Endothelial cell of umbilical vein (primary cell): ENCODE measurements around the gene DCPS. TPM values are rescaled to one million over a fixed set of nuclear protein-coding genes. Genes with fewer than 3 reads are reported as not detected.
"Not testable (repeated sequence)": the region's sequence is repeated elsewhere in the genome, so short reads cannot be mapped to it uniquely, and the experiment has no call there.

ENCODE experiments used
- BruUV-seq: library from RNA; stranded (reverse); fragments of 400-500 nt; replicated peaks from 2 replicates; lab custom pipeline; 2021; lab: Mats Ljungman, UMichigan
- CTCF ChIA-PET: fragments of 300-600, 350-600 bp; sonication (Branson Sonifier 250); formaldehyde crosslinking; loops from one replicate; lab custom pipeline; 2021; ENCODE audit warnings: antibody characterized with exemption, inconsistent platforms; lab: Charles Lee
- POLR2A ChIA-PET: fragments of 300-600, 350-600 bp; sonication (Branson Sonifier 250); formaldehyde crosslinking; loops from one replicate; lab custom pipeline; 2021; ENCODE audit warnings: antibody characterized with exemption, inconsistent platforms; lab: Charles Lee
- DNase-seq: peaks from one replicate; pipeline ENCODE4 v3.0.0-alpha.2; 2011; ENCODE audit warnings: low read depth, low spot score
- FAIRE-seq: peaks from 2 replicates; lab custom pipeline; 2011; peaks lifted over from hg19 to GRCh38; lab: Jason Lieb, UNC
- H2AFZ ChIP-seq: 2 replicates; pipeline ENCODE4 v1.6.0; 2012; ENCODE audit warnings: low read depth, low read length, control low read depth, inconsistent platforms
- H3K27ac ChIP-seq: 2 replicates; pipeline ENCODE4 v1.5.1; 2011; ENCODE audit warnings: low read depth, mild to moderate bottlenecking, control low read depth, low read length, moderate library complexity; ENCODE audit not compliant: insufficient read depth
- H3K27me3 ChIP-seq, 2 experiments: 2 replicates each; pipeline versions ENCODE4 v1.6.0 to v1.6.1; 2011; ENCODE audit warnings: low read length in 2 of 2, mixed read lengths in 1 of 2; ENCODE audit not compliant: control insufficient read depth in 2 of 2, insufficient read depth in 2 of 2
- H3K36me3 ChIP-seq, 2 experiments: 2 replicates in 1 of 2; 3 replicates in 1 of 2; pipeline ENCODE4 v1.5.1; 2011; ENCODE audit warnings: low read length in 2 of 2, mild to moderate bottlenecking in 1 of 2, moderate library complexity in 1 of 2; ENCODE audit not compliant: control insufficient read depth in 2 of 2, insufficient read depth in 2 of 2; ENCODE audit errors: extremely low read depth in 1 of 2
- H3K4me1 ChIP-seq: 3 replicates; pipeline ENCODE4 v1.5.1; 2011; ENCODE audit warnings: mild to moderate bottlenecking, low read length; ENCODE audit not compliant: control insufficient read depth, insufficient read depth; ENCODE audit errors: extremely low read depth
- H3K4me2 ChIP-seq: 2 replicates; pipeline ENCODE4 v1.6.1; 2011; ENCODE audit warnings: low read length, control low read depth, mixed read lengths; ENCODE audit not compliant: insufficient read depth
- H3K4me3 ChIP-seq, 3 experiments: fragments of 200-600 bp in 1 of 3; sonication (generic), shearing (Covaris generic) in 1 of 3; replicated peaks in 1 of 3; 2 replicates each; pipeline ENCODE4 v1.5.1; 2011 to 2016; ENCODE audit warnings: control low read depth in 3 of 3, low read length in 3 of 3, mild to moderate bottlenecking in 2 of 3, inconsistent platforms in 1 of 3, low read depth in 1 of 3, moderate library complexity in 1 of 3; ENCODE audit not compliant: insufficient read depth in 1 of 3
- H3K79me2 ChIP-seq: 2 replicates; pipeline ENCODE4 v1.6.0; 2012; ENCODE audit warnings: low read length, inconsistent platforms; ENCODE audit not compliant: control insufficient read depth, insufficient read depth
- H3K9ac ChIP-seq: replicated peaks from 2 replicates; pipeline ENCODE3; 2011; ENCODE audit warnings: low read length, control low read depth; ENCODE audit not compliant: insufficient read depth; ENCODE audit errors: extremely low read depth
- H3K9me1 ChIP-seq: replicated peaks from 3 replicates; pipeline ENCODE4 v1.6.0; 2011; ENCODE audit warnings: mild to moderate bottlenecking, low read length; ENCODE audit not compliant: control insufficient read depth, insufficient read depth; ENCODE audit errors: extremely low read depth
- H3K9me3 ChIP-seq: replicated peaks from 2 replicates; pipeline ENCODE4 v1.5.1; 2012; ENCODE audit warnings: low read length, inconsistent platforms; ENCODE audit not compliant: control insufficient read depth, insufficient read depth
- H4K20me1 ChIP-seq: replicated peaks from 2 replicates; pipeline ENCODE3; 2011; ENCODE audit warnings: mild to moderate bottlenecking, low read length; ENCODE audit not compliant: control insufficient read depth, insufficient read depth; ENCODE audit errors: extremely low read depth
- CTCF ChIP-seq, 2 donors: IDR thresholded peaks; 1 replicate in 1 of 2; 2 replicates in 1 of 2; pipeline ENCODE4 v1.5.1; 2011; ENCODE audit warnings: low read length in 2 of 2, mild to moderate bottlenecking in 2 of 2, moderate library complexity in 2 of 2, control low read depth in 1 of 2, inconsistent platforms in 1 of 2, low read depth in 1 of 2; ENCODE audit not compliant: insufficient read depth in 1 of 2; ENCODE audit errors: extremely low read depth in 1 of 2
- EZH2 ChIP-seq: IDR thresholded peaks from 2 replicates; pipeline ENCODE4 v1.6.1; 2012; ENCODE audit warnings: borderline replicate concordance, low read depth, mild to moderate bottlenecking, moderate library complexity, low read length, inconsistent platforms; ENCODE audit not compliant: severe bottlenecking
- FOS ChIP-seq: IDR thresholded peaks from 2 replicates; pipeline ENCODE4 v1.6.1; 2011; ENCODE audit warnings: mild to moderate bottlenecking, low read length, moderate library complexity, borderline replicate concordance; ENCODE audit not compliant: insufficient read depth
- GATA2 ChIP-seq: IDR thresholded peaks from 2 replicates; pipeline ENCODE4 v1.7.0; 2011; ENCODE audit warnings: low read depth, mild to moderate bottlenecking, moderate library complexity, mixed read lengths, low read length; ENCODE audit not compliant: insufficient read length, insufficient read depth
- JUN ChIP-seq: IDR thresholded peaks from 2 replicates; pipeline ENCODE4 v1.6.1; 2011; ENCODE audit warnings: borderline replicate concordance, low read depth; ENCODE audit not compliant: insufficient read length, insufficient read depth
- MAX ChIP-seq: IDR thresholded peaks from 2 replicates; pipeline ENCODE4 v1.6.1; 2011; ENCODE audit not compliant: insufficient read depth, insufficient read length
- MYC ChIP-seq: IDR thresholded peaks from one replicate; pipeline ENCODE4 v1.6.1; 2011; ENCODE audit warnings: mild to moderate bottlenecking, low read depth, low read length
- POLR2A ChIP-seq: IDR thresholded peaks from 2 replicates; pipeline ENCODE4 v1.6.1; 2012; ENCODE audit warnings: low read depth, mild to moderate bottlenecking, control low read depth, low read length
- POLR2AphosphoS5 ChIP-seq: IDR thresholded peaks from 2 replicates; pipeline ENCODE4 v1.6.1; 2012; ENCODE audit warnings: low read depth, mild to moderate bottlenecking, control low read depth, low read length, moderate library complexity; ENCODE audit not compliant: insufficient read depth
- dilution Hi-C: fragments of 300-500 bp; cut with MboI; formaldehyde crosslinking; loops from one replicate; pipeline ENCODE4 v1.15.0; 2019; ENCODE audit warnings: low sequenced_read_pairs; ENCODE audit not compliant: extremely low pct_ligation_motif_present
- intact Hi-C: fragments of 100-400 bp; cut with micrococcal nuclease; formaldehyde crosslinking; loops from one replicate; pipeline ENCODE4 v1.10.0; 2022
- polyA plus RNA-seq, 4 experiments: library from polyadenylated mRNA; depleted of rRNA in 3 of 4; stranded (reverse) in 3 of 4; unstranded in 1 of 4; fragments of >200 nt; gene quantifications; 2 replicates each; pipeline versions ENCODE4 v1.2.1 to v1.2.3, GENCODE V29; 2011 to 2012; ENCODE audit warnings: missing spikeins in 1 of 4
- total RNA-seq: library from RNA; stranded (reverse); gene quantifications from 2 replicates; pipeline ENCODE4 v1.2.3, GENCODE V29; 2021

The DCPS gene
- total and polyA plus RNA-seq, 2 donors (not counting 3 experiments of a cell fraction or from before 2014, with no cell fraction given) = 19.6 to 36.0 TPM

- Histone ChIP-seq H3K9me1 (no peaks in the 10 kb centered on the region), H3K9ac (no peak overlapping the region), H4K20me1 (no peaks in the 10 kb centered on the region), H3K4me3 (no peak overlapping the region), H2AFZ (no peak overlapping the region), H3K27ac (no peak overlapping the region), H3K4me2 (no peak overlapping the region), H3K36me3 (no peaks in the 10 kb centered on the region), H3K79me2 (no peaks in the 10 kb centered on the region), H3K4me1 (no peaks in the 10 kb centered on the region), H3K27me3 (no peaks in the 10 kb centered on the region), H3K9me3 (no peaks in the 10 kb centered on the region)
- no TSS peak for BruUV-seq
- DNase-seq (no peak), FAIRE-seq (no peak)
- CTCF ChIA-PET = interaction anchor here (1.4 kb wide), 1 partner anchor 39 kb away, joined by 3 read pairs; the partner anchor contains the start of gene ST3GAL4
- TF ChIP-seq MAX (no peak), CTCF (IDR thresholded peaks at IDR 0.05; ENCODE audit: extremely low read depth in 1 of 2, insufficient read depth in 1 of 2, low read depth in 1 of 2, low read length in 2 of 2) (no peak), JUN (no peak), GATA2 (no peak), POLR2A (no peak), MYC (no peak), POLR2AphosphoS5 (no peak), EZH2 (no peak), FOS (no peak)
- dilution Hi-C loops (no loop called here), intact Hi-C loops (no loop called here)
- POLR2A ChIA-PET = no interaction called here
Measured at GRCh38 chr11:126394036-126394435, 90.2 kb downstream of the DCPS start.

GRCh38 chr11:126394634-126395072 is 90.8 kb downstream of the DCPS start:
- CTCF ChIA-PET = interaction anchor here (1.2 to 1.4 kb wide), 2 partner anchors 39 to 85 kb away, joined by 3 to 4 read pairs; partner anchors contain the start of gene ST3GAL4
- POLR2A ChIA-PET = not testable (repeated sequence)

More at GRCh38 chr11:126394634-126395072, 90.8 kb downstream of the DCPS start:
- BruUV-seq, intact Hi-C loops, H3K4me1 ChIP-seq, H3K36me3 ChIP-seq, H3K9me3 ChIP-seq, H2AFZ ChIP-seq, DNase-seq, H3K27ac ChIP-seq, H3K9me1 ChIP-seq, H3K4me3 ChIP-seq, H3K27me3 ChIP-seq, H3K79me2 ChIP-seq, H4K20me1 ChIP-seq, H3K4me2 ChIP-seq, dilution Hi-C loops, H3K9ac ChIP-seq: not testable (repeated sequence)
- peak; percentile 75 for FAIRE-seq
